Adrenal gland (tissue), 5 donors: ENCODE results near the gene TGFB1I1.

Source experiments
- POLR2A ChIP-seq, 2 donors: fragments of 450-650 bp; IDR thresholded peaks; one replicate each; pipeline ENCODE4 v1.6.1; 2017; ENCODE audit warnings: antibody characterized with exemption in 2 of 2, mild to moderate bottlenecking in 2 of 2, moderate library complexity in 1 of 2
- TF ChIP-seq, protein P1 (sequence below), 6 experiments: fragments of 450-650 bp in 4 of 6; fragments of 200-600 bp in 2 of 6; sonication (generic) in 1 of 6; IDR thresholded peaks; 1 replicate in 5 of 6; 2 replicates in 1 of 6; pipeline versions ENCODE4 v1.5.1 to v1.8.0; 2016 to 2021; ENCODE audit warnings: antibody characterized with exemption in 6 of 6, mild to moderate bottlenecking in 2 of 6, moderate library complexity in 1 of 6
- donor health status: DM: no; HTN: no; CAD: no.

- no peak for TF ChIP-seq POLR2A (IDR thresholded peaks at IDR 0.05)
- TF ChIP-seq, protein P1, sequence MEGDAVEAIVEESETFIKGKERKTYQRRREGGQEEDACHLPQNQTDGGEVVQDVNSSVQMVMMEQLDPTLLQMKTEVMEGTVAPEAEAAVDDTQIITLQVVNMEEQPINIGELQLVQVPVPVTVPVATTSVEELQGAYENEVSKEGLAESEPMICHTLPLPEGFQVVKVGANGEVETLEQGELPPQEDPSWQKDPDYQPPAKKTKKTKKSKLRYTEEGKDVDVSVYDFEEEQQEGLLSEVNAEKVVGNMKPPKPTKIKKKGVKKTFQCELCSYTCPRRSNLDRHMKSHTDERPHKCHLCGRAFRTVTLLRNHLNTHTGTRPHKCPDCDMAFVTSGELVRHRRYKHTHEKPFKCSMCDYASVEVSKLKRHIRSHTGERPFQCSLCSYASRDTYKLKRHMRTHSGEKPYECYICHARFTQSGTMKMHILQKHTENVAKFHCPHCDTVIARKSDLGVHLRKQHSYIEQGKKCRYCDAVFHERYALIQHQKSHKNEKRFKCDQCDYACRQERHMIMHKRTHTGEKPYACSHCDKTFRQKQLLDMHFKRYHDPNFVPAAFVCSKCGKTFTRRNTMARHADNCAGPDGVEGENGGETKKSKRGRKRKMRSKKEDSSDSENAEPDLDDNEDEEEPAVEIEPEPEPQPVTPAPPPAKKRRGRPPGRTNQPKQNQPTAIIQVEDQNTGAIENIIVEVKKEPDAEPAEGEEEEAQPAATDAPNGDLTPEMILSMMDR (IDR thresholded peaks at IDR 0.05) = no peak
These were observed 16.7 kb downstream of the TGFB1I1 start for GRCh38 chr16:31488468-31489297.
